Glomerular visceral epithelial cell (primary cell): ENCODE data around the gene MSX1.

Source experiments
- DNase-seq: peaks from one replicate; pipeline ENCODE4 v3.0.0-alpha.2; 2016; ENCODE audit errors: extremely low spot score

MSX1 gene

GRCh38 chr4:4857809-4858508 is 1.5 kb upstream of the MSX1 start:
- DNase-seq = no peak

GRCh38 chr4:4858527-4859324 is 739 bp upstream of the MSX1 start:
- no peak for DNase-seq

- peak; percentile 23 for DNase-seq
These were observed 534 bp downstream of the MSX1 start for GRCh38 chr4:4859799-4860599.

DNA sequence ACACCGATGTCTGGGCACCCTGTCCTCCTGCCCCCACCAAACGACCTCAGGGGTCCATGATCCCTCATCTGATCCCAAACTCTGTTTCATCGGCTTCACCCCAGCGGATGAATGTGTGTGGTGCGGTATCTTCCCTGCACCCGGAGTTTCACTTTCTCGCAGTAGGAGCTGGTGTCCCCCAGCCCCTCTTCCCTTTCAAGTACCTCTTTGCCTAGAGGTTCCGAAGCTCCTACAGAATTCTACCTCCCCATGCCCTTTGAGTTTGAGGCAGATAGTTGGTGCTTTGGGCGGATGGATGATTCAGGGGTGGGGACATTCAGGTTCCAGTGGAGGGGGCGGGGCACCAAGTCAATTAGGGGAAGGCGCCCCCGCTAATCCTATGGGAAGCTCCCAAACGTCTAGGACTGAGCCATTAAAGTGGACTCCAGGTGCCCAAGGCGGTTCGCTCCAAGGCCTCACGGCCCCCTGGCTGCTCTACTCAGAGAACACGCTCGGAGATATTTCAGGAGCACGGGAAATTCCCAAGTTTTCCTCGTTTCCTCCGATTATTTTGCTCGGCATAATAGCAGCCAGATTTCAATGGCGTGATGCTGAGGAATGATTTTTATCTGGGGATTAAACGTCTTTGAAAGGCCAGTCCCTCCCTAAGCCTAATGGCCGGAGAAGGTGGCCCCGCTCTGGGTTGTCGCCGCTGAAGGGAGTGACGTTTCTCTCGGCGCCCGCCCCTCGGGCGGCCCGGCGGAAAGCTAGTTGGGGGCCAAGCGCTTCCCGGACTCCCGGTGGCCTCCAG is 1.3 kb downstream of the MSX1 start:
- DNase-seq = no peak

GRCh38 chr4:4861390-4862018 is 2.0 kb downstream of the MSX1 start:
- no peak for DNase-seq

GRCh38 chr4:4862071-4862551 is 2.6 kb downstream of the MSX1 start:
- no peak for DNase-seq

DNA sequence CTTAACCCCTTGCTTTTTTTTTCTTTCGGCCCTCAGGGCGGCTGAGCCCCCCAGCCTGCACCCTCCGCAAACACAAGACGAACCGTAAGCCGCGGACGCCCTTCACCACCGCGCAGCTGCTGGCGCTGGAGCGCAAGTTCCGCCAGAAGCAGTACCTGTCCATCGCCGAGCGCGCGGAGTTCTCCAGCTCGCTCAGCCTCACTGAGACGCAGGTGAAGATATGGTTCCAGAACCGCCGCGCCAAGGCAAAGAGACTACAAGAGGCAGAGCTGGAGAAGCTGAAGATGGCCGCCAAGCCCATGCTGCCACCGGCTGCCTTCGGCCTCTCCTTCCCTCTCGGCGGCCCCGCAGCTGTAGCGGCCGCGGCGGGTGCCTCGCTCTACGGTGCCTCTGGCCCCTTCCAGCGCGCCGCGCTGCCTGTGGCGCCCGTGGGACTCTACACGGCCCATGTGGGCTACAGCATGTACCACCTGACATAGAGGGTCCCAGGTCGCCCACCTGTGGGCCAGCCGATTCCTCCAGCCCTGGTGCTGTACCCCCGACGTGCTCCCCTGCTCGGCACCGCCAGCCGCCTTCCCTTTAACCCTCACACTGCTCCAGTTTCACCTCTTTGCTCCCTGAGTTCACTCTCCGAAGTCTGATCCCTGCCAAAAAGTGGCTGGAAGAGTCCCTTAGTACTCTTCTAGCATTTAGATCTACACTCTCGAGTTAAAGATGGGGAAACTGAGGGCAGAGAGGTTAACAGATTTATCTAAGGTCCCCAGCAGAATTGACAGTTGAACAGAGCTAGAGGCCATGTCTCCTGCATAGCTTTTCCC is 3.4 kb downstream of the MSX1 start:
- no peak for DNase-seq

DNA sequence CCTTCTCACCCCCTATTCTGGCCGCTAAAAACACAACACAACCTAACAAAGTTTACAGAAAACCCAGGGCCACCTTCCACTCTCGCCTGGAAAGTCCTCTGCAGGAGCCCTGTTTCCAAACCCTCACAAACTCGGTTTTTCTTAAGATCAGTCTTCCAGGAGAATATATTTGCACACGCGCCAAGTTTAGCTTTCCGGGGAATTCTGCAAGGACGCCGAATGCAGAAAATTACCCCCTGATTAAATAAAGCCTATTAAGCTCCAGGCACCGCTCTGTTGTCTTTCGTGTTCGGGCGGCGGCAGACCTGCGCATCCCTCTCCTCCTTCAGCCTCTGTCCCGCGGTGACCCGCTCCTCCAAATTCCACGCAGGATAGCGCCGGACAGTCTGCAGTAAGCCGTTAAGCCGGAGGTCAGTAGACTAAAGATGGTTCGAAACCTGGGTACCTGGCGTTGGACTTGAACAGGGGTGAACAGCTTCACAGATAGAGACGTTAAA is 5.0 kb downstream of the MSX1 start:
- no peak for DNase-seq

- no peak for DNase-seq
These were observed 5.7 kb downstream of the MSX1 start for GRCh38 chr4:4864940-4865704.

DNA sequence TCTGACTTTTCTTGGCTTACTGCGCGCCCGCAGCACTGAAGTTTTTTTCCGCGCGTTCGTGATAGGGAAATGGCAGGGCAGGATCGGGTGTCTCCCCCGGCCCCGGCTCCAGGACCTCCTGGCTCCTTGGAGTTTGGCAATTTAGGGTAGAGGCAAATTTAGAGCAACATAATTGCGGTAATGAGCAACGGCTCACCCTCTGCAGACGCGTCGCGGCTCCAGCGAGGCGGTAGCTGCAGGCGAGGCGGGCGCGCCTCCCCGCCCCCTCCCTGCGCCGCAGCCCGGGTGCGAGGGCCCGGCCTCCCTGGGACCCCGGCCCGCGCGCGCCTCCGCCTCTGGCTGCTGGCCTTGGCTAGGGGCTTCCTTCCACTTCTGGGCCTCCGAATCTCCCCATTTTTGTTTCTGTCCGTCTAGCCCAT is 6.2 kb downstream of the MSX1 start:
- no peak for DNase-seq

- DNase-seq = no peak
These were observed 6.8 kb downstream of the MSX1 start for GRCh38 chr4:4866124-4866865.

DNA sequence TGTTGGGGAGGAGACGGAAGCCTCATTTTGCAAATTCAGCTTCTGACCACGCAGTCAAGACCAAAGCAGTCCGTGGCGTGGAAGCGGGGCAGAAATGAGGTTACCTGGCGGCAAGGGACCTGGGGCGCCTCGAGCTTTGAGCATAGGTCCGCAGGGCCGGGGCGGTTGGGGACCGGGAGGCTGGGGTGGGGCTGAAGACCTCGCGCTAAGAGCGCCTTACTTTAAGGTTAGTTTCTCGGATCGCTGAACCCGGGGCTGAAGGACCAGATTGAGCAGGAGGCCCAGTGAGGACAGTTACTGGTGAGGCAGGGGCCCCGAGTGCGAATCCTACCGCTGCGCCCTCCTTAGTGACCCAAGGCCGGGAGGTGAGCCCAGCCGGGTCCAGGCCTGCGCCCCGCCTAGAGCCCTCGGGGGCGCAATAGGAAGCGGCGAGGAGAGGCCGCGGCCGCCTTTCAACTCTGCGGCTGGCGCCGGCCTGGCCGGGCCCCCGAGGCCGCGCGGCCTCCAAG is 7.5 kb downstream of the MSX1 start:
- DNase-seq = no peak

- DNase-seq = no peak
These were observed 8.0 kb downstream of the MSX1 start for GRCh38 chr4:4867375-4868039.

- DNase-seq = no peak
These were observed 8.7 kb downstream of the MSX1 start for GRCh38 chr4:4868040-4868757.

- DNase-seq = no peak
These were observed 9.6 kb downstream of the MSX1 start for GRCh38 chr4:4868758-4869723.
